Glomerular endothelial cell (primary cell): Measurements from ENCODE around the gene UBE2J2. TPM values are rescaled to one million over a fixed set of nuclear protein-coding genes. Genes with fewer than 3 reads are reported as not detected.
"Not testable (repeated sequence)": the region's sequence is repeated elsewhere in the genome, so short reads cannot be mapped to it uniquely, and the experiment has no call there.

Experiments used
- DNase-seq: peaks from one replicate; pipeline ENCODE4 v3.0.0-alpha.2; 2011; ENCODE audit warnings: low read depth, low spot score; ENCODE audit errors: extremely low read depth
- total RNA-seq: library from RNA; depleted of rRNA; stranded (reverse); fragments of >200 nt; gene quantifications from 2 replicates; pipeline ENCODE4 v1.2.3, GENCODE V29; 2015

Gene UBE2J2
- total RNA-seq, 1 donor from 2014 or later: 80.3 TPM

- no peak for DNase-seq
These were observed 14.1 kb downstream of the UBE2J2 start for GRCh38 chr1:1259540-1259939.

GRCh38 chr1:1259119-1259488, 14.6 kb downstream of the UBE2J2 start:
- DNase-seq: no peak

- no peak for DNase-seq
These were observed 16.4 kb downstream of the UBE2J2 start for GRCh38 chr1:1256956-1257871.

- no peak for DNase-seq
These were observed 18.0 kb downstream of the UBE2J2 start for GRCh38 chr1:1255611-1256010.

GRCh38 chr1:1255078-1255477, 18.6 kb downstream of the UBE2J2 start:
- DNase-seq: no peak

- no peak for DNase-seq
These were observed 19.0 kb downstream of the UBE2J2 start for GRCh38 chr1:1254667-1254998.

- no peak for DNase-seq
These were observed 19.5 kb downstream of the UBE2J2 start for GRCh38 chr1:1253972-1254666.

- DNase-seq: no peak
These were observed 20.3 kb downstream of the UBE2J2 start for GRCh38 chr1:1253314-1253713.

- DNase-seq: no peak
These were observed 22.8 kb downstream of the UBE2J2 start for GRCh38 chr1:1250786-1251284.

GRCh38 chr1:1248009-1248913, 25.4 kb downstream of the UBE2J2 start:
- DNase-seq: not testable (repeated sequence)

- no peak for DNase-seq
These were observed 26.2 kb downstream of the UBE2J2 start for GRCh38 chr1:1247341-1247913.

- no peak for DNase-seq
These were observed 26.9 kb downstream of the UBE2J2 start, which contains the start of gene C1QTNF12 for GRCh38 chr1:1246577-1247340. C1QTNF12 (minus strand) TSS chr1:1246722; CDS start chr1:1246690, 32 bp downstream.

- no peak for DNase-seq
These were observed 27.7 kb downstream of the UBE2J2 start for GRCh38 chr1:1245817-1246576.

GRCh38 chr1:1245178-1245816, 28.4 kb downstream of the UBE2J2 start:
- DNase-seq: no peak

GRCh38 chr1:1244192-1244811, 29.4 kb downstream of the UBE2J2 start:
- no peak for DNase-seq

- no peak for DNase-seq
These were observed 29.9 kb downstream of the UBE2J2 start for GRCh38 chr1:1243807-1244191.

- no peak for DNase-seq
These were observed 30.4 kb downstream of the UBE2J2 start for GRCh38 chr1:1243266-1243660.
